H9 (cell line): ENCODE measurements around the gene TP73. TPM values are rescaled to one million over a fixed set of nuclear protein-coding genes. Genes with fewer than 3 reads are reported as not detected.

Experiments used
- DNase-seq: peaks from one replicate; pipeline ENCODE4 v3.0.0-alpha.2; 2017
- H2AFZ ChIP-seq: one replicate; pipeline ENCODE4 v1.6.1; 2013; ENCODE audit warnings: mild to moderate bottlenecking, low read length, control low read depth, moderate library complexity
- H2AK5ac ChIP-seq: 2 replicates; pipeline ENCODE4 v1.6.1; 2013; ENCODE audit warnings: low read length, control low read depth, mixed read lengths; ENCODE audit not compliant: insufficient read length
- H2BK120ac ChIP-seq: one replicate; pipeline ENCODE4 v1.6.1; 2013; ENCODE audit warnings: low read depth, mild to moderate bottlenecking, low read length, control low read depth, inconsistent platforms; ENCODE audit not compliant: poor library complexity, severe bottlenecking
- H2BK12ac ChIP-seq: 2 replicates; pipeline ENCODE4 v1.6.1; 2013; ENCODE audit warnings: low read length, control low read depth, mixed read lengths, low read depth; ENCODE audit not compliant: insufficient read length
- H2BK15ac ChIP-seq: 2 replicates; pipeline ENCODE4 v1.6.1; 2013; ENCODE audit warnings: low read depth, low read length, control low read depth
- H2BK20ac ChIP-seq: one replicate; pipeline ENCODE4 v1.6.1; 2013; ENCODE audit warnings: low read depth, mild to moderate bottlenecking, low read length, control low read depth, inconsistent platforms; ENCODE audit not compliant: poor library complexity, severe bottlenecking
- H2BK5ac ChIP-seq: 2 replicates; pipeline ENCODE4 v1.6.1; 2013; ENCODE audit warnings: low read length, control low read depth, mixed read lengths; ENCODE audit not compliant: insufficient read length
- H3K14ac ChIP-seq: 2 replicates; pipeline ENCODE4 v1.6.1; 2013; ENCODE audit warnings: low read length, control low read depth; ENCODE audit not compliant: insufficient read depth
- H3K18ac ChIP-seq: 2 replicates; pipeline ENCODE4 v1.6.1; 2013; ENCODE audit warnings: low read depth, mild to moderate bottlenecking, mixed read lengths, low read length, control low read depth; ENCODE audit not compliant: insufficient read length
- H3K23ac ChIP-seq: 2 replicates; pipeline ENCODE4 v1.6.1; 2013; ENCODE audit warnings: low read length, control low read depth, mixed read lengths, low read depth; ENCODE audit not compliant: insufficient read length
- H3K23me2 ChIP-seq: 2 replicates; pipeline ENCODE4 v1.6.1; 2013; ENCODE audit warnings: low read depth, mild to moderate bottlenecking, mixed read lengths, low read length, control low read depth; ENCODE audit not compliant: insufficient read length, poor library complexity, severe bottlenecking
- H3K27ac ChIP-seq: 2 replicates; pipeline ENCODE4 v1.5.1; 2013; ENCODE audit warnings: low read length, control low read depth, mixed read lengths, low read depth; ENCODE audit not compliant: insufficient read length
- H3K27me3 ChIP-seq: 2 replicates; pipeline ENCODE4 v1.6.1; 2013; ENCODE audit warnings: low read length, control low read depth, inconsistent platforms; ENCODE audit not compliant: insufficient read depth
- H3K4ac ChIP-seq: 2 replicates; pipeline ENCODE4 v1.6.1; 2013; ENCODE audit warnings: low read depth, mild to moderate bottlenecking, control low read depth, inconsistent platforms, low read length, moderate library complexity
- H3K4me1 ChIP-seq: 2 replicates; pipeline ENCODE4 v1.6.1; 2013; ENCODE audit warnings: low read length, control low read depth, inconsistent platforms; ENCODE audit not compliant: insufficient read depth
- H3K4me2 ChIP-seq: 2 replicates; pipeline ENCODE4 v1.6.1; 2013; ENCODE audit warnings: low read length, control low read depth, mixed read lengths; ENCODE audit not compliant: insufficient read length, insufficient read depth
- H3K56ac ChIP-seq: 2 replicates; pipeline ENCODE4 v1.6.1; 2013; ENCODE audit warnings: low read depth, mild to moderate bottlenecking, mixed read lengths, low read length, control low read depth; ENCODE audit not compliant: insufficient read length
- H3K79me1 ChIP-seq: 2 replicates; pipeline ENCODE4 v1.6.1; 2013; ENCODE audit warnings: low read depth, mild to moderate bottlenecking, moderate library complexity, low read length, control low read depth, inconsistent platforms; ENCODE audit not compliant: insufficient read depth, poor library complexity, severe bottlenecking
- H3K79me2 ChIP-seq: 2 replicates; pipeline ENCODE4 v1.6.1; 2013; ENCODE audit warnings: low read length, control low read depth, inconsistent platforms; ENCODE audit not compliant: insufficient read depth
- H3K9ac ChIP-seq: 2 replicates; pipeline ENCODE4 v1.6.1; 2013; ENCODE audit warnings: low read length, control low read depth, mixed read lengths; ENCODE audit not compliant: insufficient read length; ENCODE audit errors: extremely low read depth
- H3K9me3 ChIP-seq: one replicate; pipeline ENCODE4 v1.6.1; 2013; ENCODE audit warnings: low read depth, low read length, inconsistent platforms; ENCODE audit not compliant: control insufficient read depth
- H3T11ph ChIP-seq: one replicate; pipeline ENCODE4 v1.6.1; 2013; ENCODE audit warnings: mild to moderate bottlenecking, low read length, control low read depth, inconsistent platforms
- H4K20me1 ChIP-seq: one replicate; pipeline ENCODE4 v1.6.1; 2013; ENCODE audit not compliant: control insufficient read depth, insufficient read length, insufficient read depth
- H4K5ac ChIP-seq: 2 replicates; pipeline ENCODE4 v1.6.1; 2013; ENCODE audit warnings: low read depth, mild to moderate bottlenecking, mixed read lengths, low read length, control low read depth; ENCODE audit not compliant: insufficient read length
- H4K8ac ChIP-seq: replicated peaks from 2 replicates; pipeline ENCODE4 v1.6.1; 2013; ENCODE audit warnings: low read length, control low read depth, mixed read lengths, low read depth; ENCODE audit not compliant: insufficient read length
- H4K91ac ChIP-seq: 2 replicates; pipeline ENCODE4 v1.6.1; 2013; ENCODE audit warnings: low read depth, mild to moderate bottlenecking, moderate library complexity, mixed read lengths, low read length, control low read depth; ENCODE audit not compliant: insufficient read length
- H3K27ac Mint-ChIP-seq, 3 experiments: 2 replicates in 2 of 3; 3 replicates in 1 of 3; pipeline ENCODE4 v1.8.0; 2020 to 2021; ENCODE audit warnings: mixed read lengths in 3 of 3, mild to moderate bottlenecking in 1 of 3, moderate library complexity in 1 of 3
- H3K27me3 Mint-ChIP-seq: 2 replicates; pipeline ENCODE4 v1.8.0; 2021; ENCODE audit warnings: low read depth, mild to moderate bottlenecking, moderate library complexity, mixed read lengths
- H3K36me3 Mint-ChIP-seq, 3 experiments: 2 replicates in 2 of 3; 3 replicates in 1 of 3; pipeline ENCODE4 v1.8.0; 2020 to 2021; ENCODE audit warnings: low read depth in 3 of 3, mixed read lengths in 3 of 3; ENCODE audit not compliant: insufficient read depth in 1 of 3
- H3K4me1 Mint-ChIP-seq, 2 experiments: 2 replicates each; pipeline ENCODE4 v1.8.0; 2020; ENCODE audit warnings: mixed read lengths in 2 of 2
- H3K4me3 Mint-ChIP-seq, 2 experiments: 2 replicates in 1 of 2; 3 replicates in 1 of 2; pipeline ENCODE4 v1.8.0; 2020 to 2021; ENCODE audit warnings: mild to moderate bottlenecking in 2 of 2, mixed read lengths in 2 of 2, moderate library complexity in 1 of 2
- H3K9me3 Mint-ChIP-seq, 2 experiments: 2 replicates in 1 of 2; 3 replicates in 1 of 2; pipeline ENCODE4 v1.8.0; 2020; ENCODE audit warnings: mild to moderate bottlenecking in 2 of 2, mixed read lengths in 2 of 2, moderate library complexity in 1 of 2
- CTCF ChIP-seq: fragments of 200-600 bp; sonication (generic); conservative IDR thresholded peaks from 3 replicates; pipeline ENCODE4 v1.8.0; 2021; ENCODE audit warnings: antibody characterized with exemption, mild to moderate bottlenecking
- WGBS: extraction: QIAGEN DNeasy Blood & Tissue Kit; methylation state at CpG from one replicate; pipeline ENCODE4 v1.1.7; 2013; ENCODE audit warnings: missing lambda C conversion rate, low lambda C conversion rate, mixed read lengths; ENCODE audit not compliant: insufficient read length; ENCODE audit errors: extremely low coverage; 5-methylcytosine and 5-hydroxymethylcytosine counted together
- total RNA-seq: library from RNA; stranded (reverse); gene quantifications from 2 replicates; pipeline ENCODE4 v1.2.1, GENCODE V29; 2021

Gene TP73
- total RNA-seq, 1 experiment from 2014 or later = 4.7 TPM

GRCh38 chr1:3688356-3689137, 36.2 kb downstream of the TP73 start:
- peaks cover 17 to 26% of the 10 kb centered on the region in 2 experiments for H3K4me1 Mint-ChIP-seq
- Histone ChIP-seq H3K9me3 (no peaks in the 10 kb centered on the region), H3K79me1 (no peaks in the 10 kb centered on the region), H3K4me1 (peaks cover 8% of the 10 kb centered on the region; the same call in 1 of the 2 replicates), H4K20me1 (no peaks in the 10 kb centered on the region), H2BK20ac (no peak overlapping the region), H3K9ac (no peak overlapping the region), H2AFZ (no peak overlapping the region), H3K23ac (no peak overlapping the region), H3K27ac (no peak overlapping the region), H3K79me2 (no peaks in the 10 kb centered on the region), H3K27me3 (peaks cover under 1% of the 10 kb centered on the region; the same call in 1 of the 2 replicates), H2BK15ac (no peak overlapping the region), H2AK5ac (no peak overlapping the region), H3K18ac (no peak overlapping the region), H3K14ac (no peak overlapping the region), H4K8ac (no peak overlapping the region), H2BK120ac (no peak overlapping the region), H3K4ac (no peak overlapping the region), H3K4me2 (no peak overlapping the region), H2BK12ac (no peak overlapping the region), H4K5ac (no peak overlapping the region), H3K23me2 (no peaks in the 10 kb centered on the region), H2BK5ac (no peak overlapping the region), H3T11ph (no peak overlapping the region), H3K56ac (no peak overlapping the region), H4K91ac (no peak overlapping the region)
- no peaks in the 10 kb centered on the region; a peak in 1 of 5 replicates for H3K9me3 Mint-ChIP-seq
- peak; percentile 81 for DNase-seq
- WGBS = no CpG with 5 or more reads among the region's 29 CpGs
- peak overlapping the region in 1 of 2 experiments; percentile 30; a peak in 1 of 5 replicates for H3K4me3 Mint-ChIP-seq
- TF ChIP-seq CTCF = no peak
- H3K27me3 Mint-ChIP-seq = peaks cover 19% of the 10 kb centered on the region
- H3K36me3 Mint-ChIP-seq = no peaks in the 10 kb centered on the region; a peak in 1 of 7 replicates
- peak overlapping the region in 2 of 3 experiments; percentile 33 to 39; a peak in 2 of 7 replicates for H3K27ac Mint-ChIP-seq
